Testis (tissue), 2 donors: Measurements from ENCODE around the gene LMBR1L.

ENCODE experiments used
- POLR2A ChIP-seq: fragments of 450-650 bp; IDR thresholded peaks from one replicate; pipeline ENCODE4 v1.6.1; 2017; ENCODE audit warnings: antibody characterized with exemption, mild to moderate bottlenecking, moderate library complexity
- TF ChIP-seq, protein P1 (sequence below), 3 experiments: fragments of 450-650 bp in 2 of 3; fragments of 200-600 bp in 1 of 3; sonication (generic) in 1 of 3; IDR thresholded peaks; one replicate each; pipeline ENCODE4 v1.5.1; 2016 to 2019; ENCODE audit warnings: antibody characterized with exemption in 3 of 3, mild to moderate bottlenecking in 2 of 3, moderate library complexity in 1 of 3

GRCh38 chr12:49089821-49090773, 20.6 kb downstream of the LMBR1L start:
- TF ChIP-seq, protein P1, sequence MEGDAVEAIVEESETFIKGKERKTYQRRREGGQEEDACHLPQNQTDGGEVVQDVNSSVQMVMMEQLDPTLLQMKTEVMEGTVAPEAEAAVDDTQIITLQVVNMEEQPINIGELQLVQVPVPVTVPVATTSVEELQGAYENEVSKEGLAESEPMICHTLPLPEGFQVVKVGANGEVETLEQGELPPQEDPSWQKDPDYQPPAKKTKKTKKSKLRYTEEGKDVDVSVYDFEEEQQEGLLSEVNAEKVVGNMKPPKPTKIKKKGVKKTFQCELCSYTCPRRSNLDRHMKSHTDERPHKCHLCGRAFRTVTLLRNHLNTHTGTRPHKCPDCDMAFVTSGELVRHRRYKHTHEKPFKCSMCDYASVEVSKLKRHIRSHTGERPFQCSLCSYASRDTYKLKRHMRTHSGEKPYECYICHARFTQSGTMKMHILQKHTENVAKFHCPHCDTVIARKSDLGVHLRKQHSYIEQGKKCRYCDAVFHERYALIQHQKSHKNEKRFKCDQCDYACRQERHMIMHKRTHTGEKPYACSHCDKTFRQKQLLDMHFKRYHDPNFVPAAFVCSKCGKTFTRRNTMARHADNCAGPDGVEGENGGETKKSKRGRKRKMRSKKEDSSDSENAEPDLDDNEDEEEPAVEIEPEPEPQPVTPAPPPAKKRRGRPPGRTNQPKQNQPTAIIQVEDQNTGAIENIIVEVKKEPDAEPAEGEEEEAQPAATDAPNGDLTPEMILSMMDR (IDR thresholded peaks at IDR 0.05) = peak in 1 of 3 experiments; percentile 11
- no peak for TF ChIP-seq POLR2A
